ENCODE measurements around the gene EIF3J.

DNA sequence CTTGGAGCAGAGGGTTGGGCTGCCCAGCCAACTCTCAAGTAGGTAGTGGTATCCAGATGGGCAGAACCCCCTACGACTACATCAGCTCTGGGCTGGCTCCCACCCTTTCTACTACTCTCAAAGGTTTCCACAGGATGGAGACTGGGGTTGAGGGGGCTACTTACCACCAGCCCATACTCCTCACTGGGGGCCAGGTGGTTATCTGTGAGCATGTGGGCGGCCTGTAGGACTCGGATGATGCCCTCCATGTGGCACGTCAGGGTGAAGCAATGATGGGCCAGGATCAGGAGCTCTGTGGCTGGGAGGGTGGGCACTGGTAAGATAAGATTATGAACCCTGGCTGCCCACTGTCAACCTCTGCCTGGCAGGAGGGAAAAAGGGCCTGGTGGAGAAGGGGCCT, 33.4 kb downstream of the EIF3J start:
- TF ChIP-seq SUZ12 (IDR thresholded peaks at IDR 0.05; ENCODE audit: extremely low read depth, insufficient read depth, insufficient read length): no peak
- TF ChIP-seq ZNF274 (IDR thresholded peaks at IDR 0.05; ENCODE audit: low read depth, low read length): no peak

Data from NT2/D1 (cell line).